H9 (cell line): ENCODE data around the gene NOD1. TPM values are rescaled to one million over a fixed set of nuclear protein-coding genes. Genes with fewer than 3 reads are reported as not detected.
"Not testable (repeated sequence)": the region's sequence is repeated elsewhere in the genome, so short reads cannot be mapped to it uniquely, and the experiment has no call there.

Source experiments
- DNase-seq: peaks from one replicate; pipeline ENCODE4 v3.0.0-alpha.2; 2017
- H2AFZ ChIP-seq: one replicate; pipeline ENCODE4 v1.6.1; 2013; ENCODE audit warnings: mild to moderate bottlenecking, low read length, control low read depth, moderate library complexity
- H2AK5ac ChIP-seq: 2 replicates; pipeline ENCODE4 v1.6.1; 2013; ENCODE audit warnings: low read length, control low read depth, mixed read lengths; ENCODE audit not compliant: insufficient read length
- H2BK120ac ChIP-seq: one replicate; pipeline ENCODE4 v1.6.1; 2013; ENCODE audit warnings: low read depth, mild to moderate bottlenecking, low read length, control low read depth, inconsistent platforms; ENCODE audit not compliant: poor library complexity, severe bottlenecking
- H2BK12ac ChIP-seq: 2 replicates; pipeline ENCODE4 v1.6.1; 2013; ENCODE audit warnings: low read length, control low read depth, mixed read lengths, low read depth; ENCODE audit not compliant: insufficient read length
- H2BK15ac ChIP-seq: 2 replicates; pipeline ENCODE4 v1.6.1; 2013; ENCODE audit warnings: low read depth, low read length, control low read depth
- H2BK20ac ChIP-seq: one replicate; pipeline ENCODE4 v1.6.1; 2013; ENCODE audit warnings: low read depth, mild to moderate bottlenecking, low read length, control low read depth, inconsistent platforms; ENCODE audit not compliant: poor library complexity, severe bottlenecking
- H2BK5ac ChIP-seq: 2 replicates; pipeline ENCODE4 v1.6.1; 2013; ENCODE audit warnings: low read length, control low read depth, mixed read lengths; ENCODE audit not compliant: insufficient read length
- H3K14ac ChIP-seq: 2 replicates; pipeline ENCODE4 v1.6.1; 2013; ENCODE audit warnings: low read length, control low read depth; ENCODE audit not compliant: insufficient read depth
- H3K18ac ChIP-seq: 2 replicates; pipeline ENCODE4 v1.6.1; 2013; ENCODE audit warnings: low read depth, mild to moderate bottlenecking, mixed read lengths, low read length, control low read depth; ENCODE audit not compliant: insufficient read length
- H3K23ac ChIP-seq: 2 replicates; pipeline ENCODE4 v1.6.1; 2013; ENCODE audit warnings: low read length, control low read depth, mixed read lengths, low read depth; ENCODE audit not compliant: insufficient read length
- H3K23me2 ChIP-seq: 2 replicates; pipeline ENCODE4 v1.6.1; 2013; ENCODE audit warnings: low read depth, mild to moderate bottlenecking, mixed read lengths, low read length, control low read depth; ENCODE audit not compliant: insufficient read length, poor library complexity, severe bottlenecking
- H3K27ac ChIP-seq: 2 replicates; pipeline ENCODE4 v1.5.1; 2013; ENCODE audit warnings: low read length, control low read depth, mixed read lengths, low read depth; ENCODE audit not compliant: insufficient read length
- H3K27me3 ChIP-seq: 2 replicates; pipeline ENCODE4 v1.6.1; 2013; ENCODE audit warnings: low read length, control low read depth, inconsistent platforms; ENCODE audit not compliant: insufficient read depth
- H3K4ac ChIP-seq: 2 replicates; pipeline ENCODE4 v1.6.1; 2013; ENCODE audit warnings: low read depth, mild to moderate bottlenecking, control low read depth, inconsistent platforms, low read length, moderate library complexity
- H3K4me1 ChIP-seq: 2 replicates; pipeline ENCODE4 v1.6.1; 2013; ENCODE audit warnings: low read length, control low read depth, inconsistent platforms; ENCODE audit not compliant: insufficient read depth
- H3K4me2 ChIP-seq: 2 replicates; pipeline ENCODE4 v1.6.1; 2013; ENCODE audit warnings: low read length, control low read depth, mixed read lengths; ENCODE audit not compliant: insufficient read length, insufficient read depth
- H3K56ac ChIP-seq: 2 replicates; pipeline ENCODE4 v1.6.1; 2013; ENCODE audit warnings: low read depth, mild to moderate bottlenecking, mixed read lengths, low read length, control low read depth; ENCODE audit not compliant: insufficient read length
- H3K79me1 ChIP-seq: 2 replicates; pipeline ENCODE4 v1.6.1; 2013; ENCODE audit warnings: low read depth, mild to moderate bottlenecking, moderate library complexity, low read length, control low read depth, inconsistent platforms; ENCODE audit not compliant: insufficient read depth, poor library complexity, severe bottlenecking
- H3K79me2 ChIP-seq: 2 replicates; pipeline ENCODE4 v1.6.1; 2013; ENCODE audit warnings: low read length, control low read depth, inconsistent platforms; ENCODE audit not compliant: insufficient read depth
- H3K9ac ChIP-seq: 2 replicates; pipeline ENCODE4 v1.6.1; 2013; ENCODE audit warnings: low read length, control low read depth, mixed read lengths; ENCODE audit not compliant: insufficient read length; ENCODE audit errors: extremely low read depth
- H3K9me3 ChIP-seq: one replicate; pipeline ENCODE4 v1.6.1; 2013; ENCODE audit warnings: low read depth, low read length, inconsistent platforms; ENCODE audit not compliant: control insufficient read depth
- H3T11ph ChIP-seq: one replicate; pipeline ENCODE4 v1.6.1; 2013; ENCODE audit warnings: mild to moderate bottlenecking, low read length, control low read depth, inconsistent platforms
- H4K20me1 ChIP-seq: one replicate; pipeline ENCODE4 v1.6.1; 2013; ENCODE audit not compliant: control insufficient read depth, insufficient read length, insufficient read depth
- H4K5ac ChIP-seq: 2 replicates; pipeline ENCODE4 v1.6.1; 2013; ENCODE audit warnings: low read depth, mild to moderate bottlenecking, mixed read lengths, low read length, control low read depth; ENCODE audit not compliant: insufficient read length
- H4K8ac ChIP-seq: replicated peaks from 2 replicates; pipeline ENCODE4 v1.6.1; 2013; ENCODE audit warnings: low read length, control low read depth, mixed read lengths, low read depth; ENCODE audit not compliant: insufficient read length
- H4K91ac ChIP-seq: 2 replicates; pipeline ENCODE4 v1.6.1; 2013; ENCODE audit warnings: low read depth, mild to moderate bottlenecking, moderate library complexity, mixed read lengths, low read length, control low read depth; ENCODE audit not compliant: insufficient read length
- H3K27ac Mint-ChIP-seq, 3 experiments: 2 replicates in 2 of 3; 3 replicates in 1 of 3; pipeline ENCODE4 v1.8.0; 2020 to 2021; ENCODE audit warnings: mixed read lengths in 3 of 3, mild to moderate bottlenecking in 1 of 3, moderate library complexity in 1 of 3
- H3K27me3 Mint-ChIP-seq: 2 replicates; pipeline ENCODE4 v1.8.0; 2021; ENCODE audit warnings: low read depth, mild to moderate bottlenecking, moderate library complexity, mixed read lengths
- H3K36me3 Mint-ChIP-seq, 3 experiments: 2 replicates in 2 of 3; 3 replicates in 1 of 3; pipeline ENCODE4 v1.8.0; 2020 to 2021; ENCODE audit warnings: low read depth in 3 of 3, mixed read lengths in 3 of 3; ENCODE audit not compliant: insufficient read depth in 1 of 3
- H3K4me1 Mint-ChIP-seq, 2 experiments: 2 replicates each; pipeline ENCODE4 v1.8.0; 2020; ENCODE audit warnings: mixed read lengths in 2 of 2
- H3K4me3 Mint-ChIP-seq, 2 experiments: 2 replicates in 1 of 2; 3 replicates in 1 of 2; pipeline ENCODE4 v1.8.0; 2020 to 2021; ENCODE audit warnings: mild to moderate bottlenecking in 2 of 2, mixed read lengths in 2 of 2, moderate library complexity in 1 of 2
- H3K9me3 Mint-ChIP-seq, 2 experiments: 2 replicates in 1 of 2; 3 replicates in 1 of 2; pipeline ENCODE4 v1.8.0; 2020; ENCODE audit warnings: mild to moderate bottlenecking in 2 of 2, mixed read lengths in 2 of 2, moderate library complexity in 1 of 2
- CTCF ChIP-seq: fragments of 200-600 bp; sonication (generic); conservative IDR thresholded peaks from 3 replicates; pipeline ENCODE4 v1.8.0; 2021; ENCODE audit warnings: antibody characterized with exemption, mild to moderate bottlenecking
- WGBS: extraction: QIAGEN DNeasy Blood & Tissue Kit; methylation state at CpG from one replicate; pipeline ENCODE4 v1.1.7; 2013; ENCODE audit warnings: missing lambda C conversion rate, low lambda C conversion rate, mixed read lengths; ENCODE audit not compliant: insufficient read length; ENCODE audit errors: extremely low coverage; 5-methylcytosine and 5-hydroxymethylcytosine counted together
- total RNA-seq: library from RNA; stranded (reverse); gene quantifications from 2 replicates; pipeline ENCODE4 v1.2.1, GENCODE V29; 2021

Gene NOD1
- total RNA-seq, 1 experiment from 2014 or later: 5.3 TPM

GRCh38 chr7:30485667-30486066 lies 7.1 kb upstream of the NOD1 start:
- H3K36me3 Mint-ChIP-seq: peaks cover 0 to 2% (median 0%) of the 10 kb centered on the region in 3 experiments; a peak in 2 of 7 replicates
- Histone ChIP-seq H3K27me3 (no peaks in the 10 kb centered on the region), H2BK12ac (no peak overlapping the region), H3K56ac (no peak overlapping the region), H4K91ac (no peak overlapping the region), H3K79me1 (no peaks in the 10 kb centered on the region), H3K9me3 (no peaks in the 10 kb centered on the region), H4K8ac (no peak overlapping the region), H2AFZ (no peak overlapping the region), H2AK5ac (no peak overlapping the region), H3K18ac (no peak overlapping the region), H2BK120ac (no peak overlapping the region), H3K4me2 (no peak overlapping the region), H2BK5ac (no peak overlapping the region), H2BK15ac (no peak overlapping the region), H3K79me2 (no peaks in the 10 kb centered on the region), H3K4ac (no peak overlapping the region), H3K23me2 (no peaks in the 10 kb centered on the region), H3T11ph (no peak overlapping the region), H3K23ac (no peak overlapping the region), H3K14ac (no peak overlapping the region), H2BK20ac (no peak overlapping the region), H3K9ac (no peak overlapping the region), H3K4me1 (no peaks in the 10 kb centered on the region), H3K27ac (no peak overlapping the region), H4K5ac (no peak overlapping the region), H4K20me1 (no peaks in the 10 kb centered on the region)
- H3K27ac Mint-ChIP-seq: no peak overlapping the region
- no peak overlapping the region for H3K4me3 Mint-ChIP-seq
- no CpG with 5 or more reads among the region's 1 CpG for WGBS
- TF ChIP-seq CTCF: no peak
- H3K9me3 Mint-ChIP-seq: peaks cover 2 to 6% of the 10 kb centered on the region in 2 experiments; a peak in 3 of 5 replicates
- DNase-seq: no peak
- H3K4me1 Mint-ChIP-seq: peaks cover 6 to 10% of the 10 kb centered on the region in 2 experiments; a peak in 3 of 4 replicates
- H3K27me3 Mint-ChIP-seq: peaks cover 8% of the 10 kb centered on the region

GRCh38 chr7:30481416-30481815 lies 2.8 kb upstream of the NOD1 start:
- Mint-ChIP-seq H3K4me1 (peaks cover 15 to 21% of the 10 kb centered on the region in 2 experiments; a peak in 3 of 4 replicates), H3K27me3 (peaks cover 20% of the 10 kb centered on the region)
- H4K20me1 ChIP-seq, H3K9me3 Mint-ChIP-seq, H3K79me2 ChIP-seq, H3K4me1 ChIP-seq, H3K27ac ChIP-seq, H4K8ac ChIP-seq, H3K4me2 ChIP-seq, H2AFZ ChIP-seq, H3K27me3 ChIP-seq, H2BK20ac ChIP-seq, H3K23ac ChIP-seq, H2BK15ac ChIP-seq, H3K4ac ChIP-seq, H4K91ac ChIP-seq, H3K9ac ChIP-seq, H3K27ac Mint-ChIP-seq, H2BK5ac ChIP-seq, H3K4me3 Mint-ChIP-seq, H3K36me3 Mint-ChIP-seq, H3T11ph ChIP-seq, H2BK120ac ChIP-seq, H3K79me1 ChIP-seq, H3K18ac ChIP-seq, DNase-seq, H3K14ac ChIP-seq, H3K9me3 ChIP-seq, H2AK5ac ChIP-seq, H3K56ac ChIP-seq, H4K5ac ChIP-seq, H2BK12ac ChIP-seq: not testable (repeated sequence)
- WGBS: no CpG with 5 or more reads among the region's 9 CpGs
- peaks cover 11% of the 10 kb centered on the region for H3K23me2 ChIP-seq
